ENCODE data around the gene MYORG. TPM values are rescaled to one million over a fixed set of nuclear protein-coding genes. Genes with fewer than 3 reads are reported as not detected.

MYORG gene
- polyA plus RNA-seq, 1 experiment: 0.19 TPM

DNA sequence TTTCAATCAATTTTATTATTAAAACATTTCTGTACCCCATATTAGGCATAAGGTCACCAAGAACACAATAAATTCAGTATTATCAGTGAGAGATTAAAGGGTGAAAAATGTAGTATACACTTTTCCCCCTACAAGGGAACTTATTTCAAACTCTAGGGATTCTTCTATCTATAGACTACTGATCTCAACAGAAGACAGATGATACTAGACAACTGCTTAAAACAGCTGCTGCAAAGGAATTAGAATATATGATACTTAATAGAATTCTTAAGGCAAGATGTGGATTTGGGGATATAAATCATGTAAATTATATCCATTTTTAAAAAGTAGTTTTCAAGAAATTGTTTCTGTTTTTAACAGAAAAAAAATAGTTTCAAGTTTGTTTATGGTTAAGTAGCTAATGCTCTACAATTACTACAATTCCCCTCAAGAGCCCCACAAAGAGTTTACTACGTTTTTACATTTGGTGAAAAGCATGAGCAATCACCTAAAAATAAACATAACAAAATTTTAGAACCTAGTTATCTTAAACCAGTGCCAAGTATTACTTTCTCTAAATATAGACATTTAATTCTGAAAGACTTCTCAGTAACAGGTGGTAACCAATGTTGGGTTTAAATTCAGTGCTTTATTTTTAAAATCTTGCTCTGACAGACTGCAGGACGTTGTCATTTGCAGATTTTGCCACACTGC, 53.7 kb downstream of the MYORG start:
- ChIA-PET CTCF (no interaction called here), POLR2A (no interaction called here)
- H3K9me3 ChIP-seq (ENCODE audit: control insufficient read depth, insufficient read depth, low read length): peaks cover 3% of the 10 kb centered on the region; the same call in 1 of the 2 replicates
- H3K27me3 ChIP-seq (ENCODE audit: control insufficient read depth, insufficient read depth, low read length): no peaks in the 10 kb centered on the region
- no peak for DNase-seq (ENCODE audit: low read depth, low spot score)
- H3K4me3 ChIP-seq (ENCODE audit: low read depth, low read length): no peak overlapping the region
- no peak overlapping the region for H3K27ac ChIP-seq (ENCODE audit: low read depth, low read length)
- TF ChIP-seq, protein P1, sequence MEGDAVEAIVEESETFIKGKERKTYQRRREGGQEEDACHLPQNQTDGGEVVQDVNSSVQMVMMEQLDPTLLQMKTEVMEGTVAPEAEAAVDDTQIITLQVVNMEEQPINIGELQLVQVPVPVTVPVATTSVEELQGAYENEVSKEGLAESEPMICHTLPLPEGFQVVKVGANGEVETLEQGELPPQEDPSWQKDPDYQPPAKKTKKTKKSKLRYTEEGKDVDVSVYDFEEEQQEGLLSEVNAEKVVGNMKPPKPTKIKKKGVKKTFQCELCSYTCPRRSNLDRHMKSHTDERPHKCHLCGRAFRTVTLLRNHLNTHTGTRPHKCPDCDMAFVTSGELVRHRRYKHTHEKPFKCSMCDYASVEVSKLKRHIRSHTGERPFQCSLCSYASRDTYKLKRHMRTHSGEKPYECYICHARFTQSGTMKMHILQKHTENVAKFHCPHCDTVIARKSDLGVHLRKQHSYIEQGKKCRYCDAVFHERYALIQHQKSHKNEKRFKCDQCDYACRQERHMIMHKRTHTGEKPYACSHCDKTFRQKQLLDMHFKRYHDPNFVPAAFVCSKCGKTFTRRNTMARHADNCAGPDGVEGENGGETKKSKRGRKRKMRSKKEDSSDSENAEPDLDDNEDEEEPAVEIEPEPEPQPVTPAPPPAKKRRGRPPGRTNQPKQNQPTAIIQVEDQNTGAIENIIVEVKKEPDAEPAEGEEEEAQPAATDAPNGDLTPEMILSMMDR (IDR thresholded peaks at IDR 0.05; ENCODE audit: low read depth, low read length): no peak

DNA sequence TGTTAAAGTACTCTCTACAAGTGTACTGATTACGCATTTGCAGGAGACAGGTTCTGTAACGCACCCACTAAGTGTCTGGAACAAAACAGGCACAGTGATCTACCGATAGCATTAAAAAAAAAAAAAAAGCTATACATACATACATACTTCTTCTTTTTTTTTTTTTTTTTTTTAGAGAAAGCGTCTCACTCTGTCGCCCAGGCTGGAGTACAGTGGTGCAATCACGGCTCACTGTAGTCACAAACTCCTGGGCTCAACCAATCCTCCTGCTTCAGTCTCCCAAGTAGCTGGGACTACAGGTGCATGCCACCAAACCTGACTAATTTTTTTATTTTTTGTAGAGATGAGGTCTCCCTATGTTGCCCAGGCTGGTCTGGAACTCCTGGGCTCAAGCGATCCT, 55.2 kb downstream of the MYORG start:
- ChIA-PET POLR2A (no interaction called here), CTCF (interaction anchor here (1.1 kb wide), 1 partner anchor 67 kb away, joined by 3 read pairs; no protein-coding TSS in a partner anchor)
- TF ChIP-seq, protein P1 (IDR thresholded peaks at IDR 0.05; ENCODE audit: low read depth, low read length): no peak
- no peak for DNase-seq (ENCODE audit: low read depth, low spot score)
- Histone ChIP-seq H3K27ac (ENCODE audit: low read depth, low read length) (no peak overlapping the region), H3K9me3 (ENCODE audit: control insufficient read depth, insufficient read depth, low read length) (peaks cover 3% of the 10 kb centered on the region; the same call in 1 of the 2 replicates), H3K4me3 (ENCODE audit: low read depth, low read length) (no peak overlapping the region), H3K27me3 (ENCODE audit: control insufficient read depth, insufficient read depth, low read length) (no peaks in the 10 kb centered on the region)

DNA sequence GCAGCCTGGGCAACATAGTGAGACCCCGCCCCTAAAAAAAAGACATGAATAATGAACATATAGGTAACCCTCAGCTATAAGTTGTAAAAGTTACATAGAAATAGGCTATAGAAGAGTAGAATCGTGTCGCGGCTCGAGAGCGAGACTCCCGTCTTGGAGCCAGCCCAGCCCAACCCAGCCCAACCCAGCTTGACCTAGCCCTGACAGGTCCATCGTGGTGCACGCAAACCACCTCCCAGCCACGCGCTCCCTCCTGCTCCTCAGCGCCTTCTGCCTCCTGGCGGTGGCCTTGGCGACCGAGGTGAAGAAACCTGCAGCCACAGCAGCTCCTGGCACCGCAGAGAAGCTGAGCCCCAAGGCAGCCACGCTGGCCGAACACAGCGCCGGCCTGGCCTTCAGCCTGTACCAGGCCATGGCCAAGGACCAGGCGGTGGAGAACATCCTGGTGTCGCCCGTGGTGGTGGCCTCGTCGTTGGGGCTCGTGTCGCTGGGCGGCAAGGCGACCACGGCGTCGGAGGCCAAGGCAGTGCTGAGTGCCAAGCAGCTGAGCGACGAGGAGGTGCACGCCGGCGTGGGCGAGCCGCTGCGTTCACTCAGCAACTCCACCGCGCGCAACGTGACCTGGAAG, 58.4 kb downstream of the MYORG start:
- Histone ChIP-seq H3K27ac (ENCODE audit: low read depth, low read length) (no peak overlapping the region), H3K27me3 (ENCODE audit: control insufficient read depth, insufficient read depth, low read length) (no peaks in the 10 kb centered on the region), H3K4me3 (ENCODE audit: low read depth, low read length) (no peak overlapping the region), H3K9me3 (ENCODE audit: control insufficient read depth, insufficient read depth, low read length) (peaks cover 3% of the 10 kb centered on the region; the same call in 1 of the 2 replicates)
- ChIA-PET CTCF (interaction anchor here (0.5 kb wide), 1 partner anchor 364 kb away, joined by 3 read pairs; no protein-coding TSS in a partner anchor), POLR2A (no interaction called here)
- TF ChIP-seq, protein P1 (IDR thresholded peaks at IDR 0.05; ENCODE audit: low read depth, low read length): no peak
- DNase-seq (ENCODE audit: low read depth, low spot score): no peak

DNA sequence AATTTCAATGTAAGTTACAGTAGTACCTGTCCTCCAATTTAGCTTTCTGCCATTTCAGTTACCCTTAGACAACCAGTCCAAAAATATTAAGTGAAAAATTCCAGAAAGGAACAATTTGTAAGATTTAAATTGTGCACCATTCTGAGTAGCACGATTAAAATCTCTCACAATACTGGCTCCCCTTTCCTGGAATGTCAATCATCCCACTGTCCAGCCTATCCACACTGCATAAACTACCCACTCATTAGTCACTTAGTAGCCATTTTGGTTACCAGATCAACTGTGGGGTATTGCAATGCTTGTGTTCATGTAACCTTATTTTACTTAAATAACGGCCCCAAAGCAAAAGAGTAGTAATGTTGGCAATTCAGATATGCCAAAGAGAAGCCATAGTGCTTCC, 59.3 kb downstream of the MYORG start:
- no peak for DNase-seq (ENCODE audit: low read depth, low spot score)
- no peak overlapping the region for H3K4me3 ChIP-seq (ENCODE audit: low read depth, low read length)
- CTCF ChIA-PET: no interaction called here
- peaks cover 3% of the 10 kb centered on the region; the same call in 1 of the 2 replicates for H3K9me3 ChIP-seq (ENCODE audit: control insufficient read depth, insufficient read depth, low read length)
- H3K27me3 ChIP-seq (ENCODE audit: control insufficient read depth, insufficient read depth, low read length): no peaks in the 10 kb centered on the region
- TF ChIP-seq, protein P1 (IDR thresholded peaks at IDR 0.05; ENCODE audit: low read depth, low read length): no peak
- H3K27ac ChIP-seq (ENCODE audit: low read depth, low read length): no peak overlapping the region
- POLR2A ChIA-PET: no interaction called here

Small RNA genes within 50 kb of the gene (small RNA-seq; reads per million reads assigned to genes)
- gene RF00019 (ENCODE audit: insufficient read length, low read depth): not detected

Other genes starting within 250 kb of the MYORG start
- gene UBAP1, start 197.9 kb downstream of the MYORG start, polyA plus RNA-seq (2011; rRNA removed): 56.7 and 57.3 TPM in 2 replicates
- 0.62 and 0.77 TPM in 2 replicates for gene KIF24, start 47.6 kb downstream of the MYORG start, polyA plus RNA-seq (2011; rRNA removed)
- 41.5 and 44.8 TPM in 2 replicates for gene NUDT2, start 47.3 kb downstream of the MYORG start, polyA plus RNA-seq (2011; rRNA removed)
- 8.0 and 9.8 TPM in 2 replicates for gene FAM219A, start 81.7 kb upstream of the MYORG start, polyA plus RNA-seq (2011; rRNA removed)
- gene DNAI1, start 81.9 kb upstream of the MYORG start, polyA plus RNA-seq (2011; rRNA removed): not detected in 2 replicates
- 0.09 TPM in 1 of 2 replicates, not detected in the other for gene ENHO, start 146.1 kb upstream of the MYORG start, polyA plus RNA-seq (2011; rRNA removed)
- gene CNTFR, start 212.8 kb upstream of the MYORG start, polyA plus RNA-seq (2011; rRNA removed): not detected in 2 replicates
- gene RPP25L, start 235.2 kb upstream of the MYORG start, polyA plus RNA-seq (2011; rRNA removed): 19.4 and 25.4 TPM in 2 replicates
- gene DCTN3, start 243.6 kb upstream of the MYORG start, polyA plus RNA-seq (2011; rRNA removed): 97.6 and 103 TPM in 2 replicates

Data from AG04450 (cell line).